ENCODE results near the gene MAD1L1. TPM values are rescaled to one million over a fixed set of nuclear protein-coding genes. Genes with fewer than 3 reads are reported as not detected.

MAD1L1 gene
- total and polyA plus RNA-seq, 2 donors (not counting 3 experiments of a cell fraction or from before 2014, with no cell fraction given) = 34.1 to 42.3 TPM

DNA sequence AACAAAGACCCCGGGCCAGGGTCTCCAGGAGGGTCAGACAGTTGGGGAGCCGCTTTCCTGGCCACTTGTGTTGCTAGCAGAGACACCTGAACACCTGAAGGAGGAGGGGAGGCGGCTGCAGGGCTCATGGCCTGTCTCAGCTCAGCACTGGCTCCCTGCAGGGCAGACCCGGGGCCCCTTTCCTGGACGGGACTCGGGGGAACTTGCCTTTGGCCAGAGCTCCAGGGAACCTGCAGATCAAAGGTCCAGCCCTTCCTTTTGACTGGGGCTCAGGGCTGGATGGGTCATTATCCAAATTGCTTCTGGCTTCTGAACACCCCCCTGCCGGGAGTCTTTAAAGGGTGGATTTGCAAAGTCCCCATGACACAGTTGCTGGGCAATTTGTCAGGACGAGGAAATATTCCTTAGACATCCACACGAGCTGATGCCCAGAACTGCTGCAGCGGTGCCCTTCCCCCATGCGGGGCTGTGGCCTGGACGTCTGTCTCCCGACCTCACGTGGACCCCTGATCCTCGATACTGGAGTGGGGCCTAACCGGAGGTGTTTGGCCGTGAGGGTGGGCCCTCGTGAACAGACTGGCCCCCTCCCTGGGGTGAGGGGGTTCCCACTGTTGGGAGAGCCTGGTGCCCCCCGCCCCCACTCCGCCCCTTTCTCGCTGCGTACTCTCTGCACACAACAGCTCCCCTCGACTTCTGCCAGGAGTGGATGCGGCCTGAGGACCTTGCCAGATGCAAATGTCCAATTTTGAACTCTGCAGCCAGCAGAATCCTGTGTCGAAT lies 368.4 kb downstream of the MAD1L1 start:
- no peaks in the 10 kb centered on the region for H3K36me3 ChIP-seq (ENCODE audit: control insufficient read depth in 2 of 2, extremely low read depth in 1 of 2, insufficient read depth in 2 of 2, low read length in 2 of 2)
- DNase-seq (ENCODE audit: low read depth, low spot score) (no peak), FAIRE-seq (no peak)
- H3K9me3 ChIP-seq (replicated peaks; ENCODE audit: control insufficient read depth, insufficient read depth, low read length) = no peaks in the 10 kb centered on the region
- no peak overlapping the region for H3K9ac ChIP-seq (replicated peaks; ENCODE audit: extremely low read depth, insufficient read depth, low read length)
- no peak overlapping the region for H3K4me3 ChIP-seq (replicated peaks in 1 of 3; ENCODE audit: insufficient read depth in 1 of 3, low read depth in 1 of 3, low read length in 3 of 3)
- H4K20me1 ChIP-seq (replicated peaks; ENCODE audit: control insufficient read depth, extremely low read depth, insufficient read depth, low read length) = no peaks in the 10 kb centered on the region
- H3K9me1 ChIP-seq (replicated peaks; ENCODE audit: control insufficient read depth, extremely low read depth, insufficient read depth, low read length) = no peaks in the 10 kb centered on the region
- no peaks in the 10 kb centered on the region for H3K79me2 ChIP-seq (ENCODE audit: control insufficient read depth, insufficient read depth, low read length)
- CTCF ChIA-PET = no interaction called here
- no peak overlapping the region for H3K27ac ChIP-seq (ENCODE audit: insufficient read depth, low read depth, low read length)
- TF ChIP-seq FOS (IDR thresholded peaks at IDR 0.05; ENCODE audit: borderline replicate concordance, insufficient read depth, low read length) (no peak), POLR2AphosphoS5 (IDR thresholded peaks at IDR 0.05; ENCODE audit: insufficient read depth, low read depth, low read length) (no peak), JUN (IDR thresholded peaks at IDR 0.05; ENCODE audit: borderline replicate concordance, insufficient read depth, insufficient read length, low read depth) (no peak), EZH2 (IDR thresholded peaks at IDR 0.05; ENCODE audit: borderline replicate concordance, low read depth, low read length, severe bottlenecking) (no peak), GATA2 (IDR thresholded peaks at IDR 0.05; ENCODE audit: insufficient read depth, insufficient read length, low read depth, low read length) (no peak), MAX (IDR thresholded peaks at IDR 0.05; ENCODE audit: insufficient read depth, insufficient read length) (no peak), POLR2A (IDR thresholded peaks at IDR 0.05; ENCODE audit: low read depth, low read length) (no peak), MYC (IDR thresholded peaks at IDR 0.05; ENCODE audit: low read depth, low read length) (no peak)
- TF ChIP-seq, protein P1, sequence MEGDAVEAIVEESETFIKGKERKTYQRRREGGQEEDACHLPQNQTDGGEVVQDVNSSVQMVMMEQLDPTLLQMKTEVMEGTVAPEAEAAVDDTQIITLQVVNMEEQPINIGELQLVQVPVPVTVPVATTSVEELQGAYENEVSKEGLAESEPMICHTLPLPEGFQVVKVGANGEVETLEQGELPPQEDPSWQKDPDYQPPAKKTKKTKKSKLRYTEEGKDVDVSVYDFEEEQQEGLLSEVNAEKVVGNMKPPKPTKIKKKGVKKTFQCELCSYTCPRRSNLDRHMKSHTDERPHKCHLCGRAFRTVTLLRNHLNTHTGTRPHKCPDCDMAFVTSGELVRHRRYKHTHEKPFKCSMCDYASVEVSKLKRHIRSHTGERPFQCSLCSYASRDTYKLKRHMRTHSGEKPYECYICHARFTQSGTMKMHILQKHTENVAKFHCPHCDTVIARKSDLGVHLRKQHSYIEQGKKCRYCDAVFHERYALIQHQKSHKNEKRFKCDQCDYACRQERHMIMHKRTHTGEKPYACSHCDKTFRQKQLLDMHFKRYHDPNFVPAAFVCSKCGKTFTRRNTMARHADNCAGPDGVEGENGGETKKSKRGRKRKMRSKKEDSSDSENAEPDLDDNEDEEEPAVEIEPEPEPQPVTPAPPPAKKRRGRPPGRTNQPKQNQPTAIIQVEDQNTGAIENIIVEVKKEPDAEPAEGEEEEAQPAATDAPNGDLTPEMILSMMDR (IDR thresholded peaks at IDR 0.05; ENCODE audit: extremely low read depth in 1 of 2, insufficient read depth in 1 of 2, low read depth in 1 of 2, low read length in 2 of 2) = no peak
- BruUV-seq (replicated peaks) = no TSS peak
- no peaks in the 10 kb centered on the region for H3K4me1 ChIP-seq (ENCODE audit: control insufficient read depth, extremely low read depth, insufficient read depth, low read length)
- dilution Hi-C loops (cut with MboI; ENCODE audit: extremely low pct_ligation_motif_present, low sequenced_read_pairs) (no loop called here), intact Hi-C loops (cut with micrococcal nuclease) (no loop called here)
- no peak overlapping the region for H3K4me2 ChIP-seq (ENCODE audit: insufficient read depth, low read length)
- no peak overlapping the region for H2AFZ ChIP-seq (ENCODE audit: low read depth, low read length)
- POLR2A ChIA-PET = no interaction called here
- no peaks in the 10 kb centered on the region for H3K27me3 ChIP-seq (ENCODE audit: control insufficient read depth in 2 of 2, insufficient read depth in 2 of 2, low read length in 2 of 2)
